COR-L47 (cell line): ENCODE results near the gene TMEM154.
A peak's percentile ranks its signal among the peaks of the same experiment; 100 is the strongest.

Experiments used
- DNase-seq: peaks from one replicate; lab custom pipeline; 2025; lab: John Stamatoyannopoulos, UW

The TMEM154 gene, protein sequence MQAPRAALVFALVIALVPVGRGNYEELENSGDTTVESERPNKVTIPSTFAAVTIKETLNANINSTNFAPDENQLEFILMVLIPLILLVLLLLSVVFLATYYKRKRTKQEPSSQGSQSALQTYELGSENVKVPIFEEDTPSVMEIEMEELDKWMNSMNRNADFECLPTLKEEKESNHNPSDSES

DNA sequence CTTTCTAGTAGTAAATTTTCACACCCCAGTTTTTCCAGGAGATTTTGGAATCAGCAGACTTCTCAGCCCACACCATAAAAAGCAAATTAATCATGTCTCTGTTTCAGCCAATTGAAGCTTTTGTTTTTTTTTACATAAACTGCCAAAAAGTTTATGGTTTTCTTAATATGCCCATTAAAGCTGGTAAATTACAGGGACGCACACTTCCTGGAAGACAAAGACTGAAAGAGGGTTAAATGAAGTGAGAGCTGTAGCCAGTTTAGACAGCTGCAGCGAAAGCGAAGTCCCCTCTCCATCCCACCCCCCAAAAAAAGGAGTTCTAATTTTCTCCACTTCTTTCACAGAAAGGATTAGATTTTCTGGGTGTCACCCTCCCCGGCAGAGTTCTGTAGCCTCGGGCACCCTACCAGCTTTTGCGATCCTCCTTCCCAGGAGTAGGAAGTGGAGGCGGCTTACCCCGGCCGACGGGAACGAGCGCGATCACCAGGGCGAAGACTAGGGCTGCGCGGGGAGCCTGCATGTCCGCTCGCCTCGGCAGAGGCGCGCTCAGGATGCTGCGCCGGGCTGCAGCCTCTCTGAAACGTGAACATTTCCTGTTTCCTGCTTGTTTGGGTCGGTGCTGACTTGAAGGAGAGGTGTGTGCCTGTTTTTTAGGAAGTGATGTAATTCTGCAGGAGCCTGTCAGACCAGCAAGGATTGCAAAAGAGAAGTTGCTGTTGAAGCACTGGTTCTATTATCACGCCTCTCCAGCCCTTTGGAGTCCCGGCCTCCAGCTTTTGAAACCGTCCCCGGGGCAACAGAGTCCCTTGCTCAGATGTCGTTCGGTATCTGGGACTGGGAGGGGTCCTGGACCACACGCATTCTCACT is at the start of gene TMEM154:
Gene TMEM154, minus strand, starts transcription at position 584 of the 868 bp plus-strand sequence. Its CDS starts 64 bp downstream, at position 520.
- peak; percentile 41 for DNase-seq

DNA sequence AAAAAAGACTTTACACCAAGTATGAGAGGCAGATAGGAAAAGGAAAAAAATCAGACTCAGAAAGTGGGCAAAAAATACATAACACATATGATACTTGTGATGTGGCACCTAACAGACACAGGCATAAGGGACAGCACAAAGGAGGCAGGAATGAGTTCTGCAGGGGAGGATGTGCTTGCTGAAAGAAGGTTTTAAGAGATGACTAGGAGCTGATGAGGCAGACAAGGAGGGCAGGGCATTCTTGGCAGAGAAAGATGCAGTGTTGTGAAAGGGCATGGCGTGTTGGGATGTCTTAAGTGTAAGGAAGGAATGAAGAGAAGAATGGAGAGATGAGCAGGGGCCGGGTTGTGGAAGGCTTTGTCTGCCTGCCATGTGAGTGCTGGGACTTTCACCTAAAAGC is 49.7 kb upstream of the TMEM154 start:
- DNase-seq, result no peak

DNA sequence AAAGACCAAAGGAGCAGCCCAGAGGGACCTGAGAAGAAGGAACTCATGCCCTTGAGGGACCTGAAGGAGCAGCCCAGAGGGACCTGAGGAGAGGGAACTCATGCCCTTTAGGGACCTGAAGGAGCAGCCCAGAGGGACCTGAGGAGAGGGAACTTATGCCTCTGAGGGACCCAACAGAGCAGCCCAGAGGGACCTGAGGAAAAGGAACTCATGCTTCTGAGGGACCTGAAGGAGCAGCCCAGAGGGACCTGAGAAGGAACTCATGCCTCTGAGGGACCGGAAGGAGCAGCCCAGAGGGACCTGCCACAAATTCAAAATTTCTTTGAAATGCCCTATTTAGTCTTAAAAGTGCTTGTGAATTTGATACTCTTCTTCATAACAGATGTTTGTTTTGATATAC is 48.5 kb upstream of the TMEM154 start:
- DNase-seq, result no peak

GRCh38 chr4:152727784-152728183 is 48.0 kb upstream of the TMEM154 start:
- no peak for DNase-seq

- DNase-seq, result no peak
Observed at GRCh38 chr4:152724494-152724893, 44.7 kb upstream of the TMEM154 start.

GRCh38 chr4:152723236-152723635 is 43.4 kb upstream of the TMEM154 start:
- no peak for DNase-seq

GRCh38 chr4:152719801-152720556 is 40.2 kb upstream of the TMEM154 start:
- DNase-seq, result no peak

DNA sequence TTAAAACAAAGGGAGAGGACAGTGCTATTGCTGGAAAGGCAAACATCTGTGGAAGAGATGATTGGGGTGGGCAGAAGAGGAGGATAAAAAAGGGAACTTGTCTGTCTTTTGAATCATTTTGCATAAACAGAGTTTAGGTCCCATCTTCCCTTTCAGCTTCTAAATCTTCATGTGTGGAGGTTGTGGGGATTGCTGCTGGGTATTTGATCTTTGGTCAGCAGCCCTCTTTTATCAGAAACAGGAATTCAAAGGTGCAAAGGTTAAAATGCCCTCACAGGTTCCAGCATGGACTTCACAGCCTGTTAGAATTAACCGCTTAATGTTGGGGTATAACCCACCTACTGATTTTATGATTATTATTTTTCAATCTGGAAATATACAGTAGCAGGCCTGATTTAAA is 39.5 kb upstream of the TMEM154 start:
- no peak for DNase-seq

GRCh38 chr4:152715076-152715475 is 35.3 kb upstream of the TMEM154 start:
- DNase-seq, result no peak

DNA sequence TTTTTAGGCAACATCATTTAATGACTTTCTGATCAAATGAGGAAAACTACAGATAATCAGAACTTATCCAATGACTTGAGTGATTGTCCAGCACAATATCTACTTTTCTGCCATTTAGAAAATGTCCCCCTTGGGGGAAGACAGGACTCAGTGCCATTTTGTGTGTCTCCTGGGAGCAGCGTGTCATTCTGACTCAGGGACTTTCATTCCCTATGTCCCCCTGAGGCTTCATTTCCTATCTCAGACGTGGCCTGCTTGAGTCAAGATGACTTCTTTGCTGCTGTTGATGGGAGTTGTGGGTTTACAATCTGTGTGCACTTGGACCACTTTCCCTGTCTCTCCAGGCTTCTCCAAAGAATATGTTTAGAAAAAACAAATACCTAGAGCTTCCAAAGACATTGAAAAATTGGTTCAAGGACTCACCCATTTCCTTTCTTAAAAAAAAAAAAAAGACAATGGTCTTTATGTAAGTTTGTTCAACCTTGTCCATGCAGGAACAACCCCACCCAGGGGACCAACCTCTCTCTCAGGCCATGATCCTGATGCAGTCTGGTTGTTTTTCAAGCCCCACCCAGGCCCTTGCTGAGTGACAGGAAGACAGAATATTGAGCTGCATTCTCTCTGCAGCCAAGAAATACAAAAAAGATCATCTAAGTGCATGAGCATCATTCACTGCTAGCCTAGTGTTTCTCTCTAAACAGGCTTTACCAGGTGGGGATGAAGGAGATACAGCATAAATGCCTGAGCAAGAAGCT is 34.3 kb upstream of the TMEM154 start:
- no peak for DNase-seq

GRCh38 chr4:152709675-152710438 is 30.1 kb upstream of the TMEM154 start:
- peak; percentile 26 for DNase-seq

- DNase-seq, result no peak
Observed at GRCh38 chr4:152708796-152709195, 29.0 kb upstream of the TMEM154 start.

DNA sequence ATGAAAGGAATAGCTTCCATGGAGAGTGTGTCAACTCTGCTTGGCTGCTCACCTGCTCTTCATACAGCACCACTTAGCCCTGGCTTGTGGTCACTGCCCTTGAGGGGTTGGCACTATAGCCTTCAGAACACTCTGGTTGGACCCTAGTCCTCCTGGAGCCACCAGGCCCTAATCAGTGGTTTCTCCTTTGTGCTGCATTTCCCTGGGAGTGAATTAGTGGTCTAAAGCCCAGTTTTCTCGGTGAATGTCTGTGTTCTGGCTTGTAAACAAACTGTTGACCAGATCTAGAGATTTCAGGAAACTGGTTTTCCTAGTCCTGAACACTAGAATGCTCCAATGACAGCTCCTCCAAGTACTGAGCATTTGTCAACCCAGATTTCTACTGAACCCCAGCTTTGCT is 28.6 kb upstream of the TMEM154 start:
- no peak for DNase-seq

DNA sequence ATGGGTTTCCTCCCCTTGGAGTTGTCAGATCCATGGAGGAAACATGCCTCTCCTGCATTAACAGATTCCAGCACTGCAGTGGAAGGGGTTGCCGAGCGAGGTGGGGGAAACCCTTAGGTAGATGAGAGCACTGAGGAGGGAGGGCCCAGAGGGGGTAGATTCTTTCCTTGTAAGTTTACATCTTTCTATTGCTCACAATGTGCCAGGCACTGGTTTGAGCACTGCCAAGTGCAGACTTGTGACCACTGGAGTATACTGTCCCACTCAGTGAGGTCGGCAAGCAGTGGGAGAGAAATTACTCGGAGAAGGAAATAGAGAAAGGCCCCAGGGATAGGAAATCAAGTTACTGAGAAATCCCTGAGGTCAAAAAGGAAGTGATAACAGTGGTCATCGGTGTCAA is 27.8 kb upstream of the TMEM154 start:
- DNase-seq, result no peak

DNA sequence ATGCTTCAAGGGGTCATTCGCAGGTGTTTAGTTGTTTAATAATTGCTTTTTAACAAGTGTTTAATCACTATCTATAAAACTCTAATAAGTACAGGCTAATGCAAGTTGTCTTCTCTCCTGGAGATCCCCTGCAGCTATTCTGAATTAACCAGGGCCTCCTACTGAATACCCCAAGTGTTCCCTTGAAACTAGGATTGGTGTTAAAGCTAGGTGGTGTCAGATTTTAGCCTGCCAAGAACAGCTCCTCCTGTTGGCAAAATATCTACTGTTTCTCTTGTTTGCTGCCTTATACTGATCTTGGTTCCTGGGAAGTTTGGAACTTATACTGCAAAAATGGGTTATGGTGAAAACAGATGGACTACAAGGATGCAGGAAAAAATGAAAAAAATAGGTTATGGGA is 26.1 kb upstream of the TMEM154 start:
- DNase-seq, result no peak

DNA sequence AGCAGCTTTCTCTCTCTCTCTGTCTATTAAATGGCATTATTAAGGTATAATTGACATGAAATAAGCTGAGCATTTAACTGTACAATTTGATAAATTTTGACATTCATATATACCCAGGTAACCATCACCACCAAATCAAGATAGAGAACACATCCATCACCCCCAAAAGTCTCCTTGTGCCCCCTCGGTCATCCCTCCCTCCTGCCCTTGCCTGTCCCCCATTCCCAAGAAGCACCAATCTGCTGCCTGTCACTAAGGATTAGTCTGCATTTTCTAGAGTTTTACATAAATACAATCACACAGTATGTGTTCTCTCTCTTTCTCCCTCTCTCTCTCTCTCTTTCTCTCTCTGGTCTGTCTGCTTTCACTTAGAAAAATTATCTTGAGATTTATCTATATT is 25.0 kb upstream of the TMEM154 start:
- no peak for DNase-seq

DNA sequence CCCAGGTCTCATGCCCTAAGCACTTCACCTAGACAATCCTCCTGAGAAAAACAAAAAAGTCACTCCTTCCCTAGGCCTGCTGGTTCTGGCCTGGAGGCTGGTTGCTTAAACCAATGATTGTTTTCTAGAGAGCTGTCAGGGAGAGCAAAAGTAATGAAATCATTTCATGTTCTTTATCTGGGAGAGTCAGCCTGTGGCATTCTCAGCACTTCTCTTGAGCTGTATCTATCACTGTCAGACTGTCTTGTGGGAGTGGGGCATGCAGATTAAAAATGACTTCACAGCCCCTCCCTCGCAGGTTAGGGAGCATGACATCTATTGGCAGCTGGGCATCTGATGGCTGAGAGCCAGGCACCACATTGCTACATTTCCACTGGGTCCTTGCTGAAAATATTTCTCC is 20.4 kb upstream of the TMEM154 start:
- no peak for DNase-seq

- no peak for DNase-seq
Observed at GRCh38 chr4:152699313-152699712, 19.5 kb upstream of the TMEM154 start.

DNA sequence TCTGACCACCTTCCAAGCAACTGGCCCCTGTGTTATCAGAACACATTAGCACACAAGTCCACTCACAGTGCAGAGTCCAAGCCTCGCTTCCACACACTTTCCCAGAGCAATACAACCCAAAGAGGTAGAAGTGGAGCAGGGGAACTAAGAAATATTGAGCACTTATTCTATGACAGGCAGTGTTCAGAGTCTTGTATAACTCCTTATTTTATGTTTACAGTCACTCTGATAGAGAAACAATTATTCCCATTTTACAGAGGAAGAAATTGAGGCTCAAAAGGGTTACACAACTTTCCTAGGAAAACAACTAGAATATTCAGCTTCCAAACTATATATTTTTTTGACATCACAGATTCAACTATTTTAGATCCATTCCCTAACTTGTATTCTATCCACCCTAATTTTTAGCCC is 18.3 kb upstream of the TMEM154 start:
- no peak for DNase-seq

DNA sequence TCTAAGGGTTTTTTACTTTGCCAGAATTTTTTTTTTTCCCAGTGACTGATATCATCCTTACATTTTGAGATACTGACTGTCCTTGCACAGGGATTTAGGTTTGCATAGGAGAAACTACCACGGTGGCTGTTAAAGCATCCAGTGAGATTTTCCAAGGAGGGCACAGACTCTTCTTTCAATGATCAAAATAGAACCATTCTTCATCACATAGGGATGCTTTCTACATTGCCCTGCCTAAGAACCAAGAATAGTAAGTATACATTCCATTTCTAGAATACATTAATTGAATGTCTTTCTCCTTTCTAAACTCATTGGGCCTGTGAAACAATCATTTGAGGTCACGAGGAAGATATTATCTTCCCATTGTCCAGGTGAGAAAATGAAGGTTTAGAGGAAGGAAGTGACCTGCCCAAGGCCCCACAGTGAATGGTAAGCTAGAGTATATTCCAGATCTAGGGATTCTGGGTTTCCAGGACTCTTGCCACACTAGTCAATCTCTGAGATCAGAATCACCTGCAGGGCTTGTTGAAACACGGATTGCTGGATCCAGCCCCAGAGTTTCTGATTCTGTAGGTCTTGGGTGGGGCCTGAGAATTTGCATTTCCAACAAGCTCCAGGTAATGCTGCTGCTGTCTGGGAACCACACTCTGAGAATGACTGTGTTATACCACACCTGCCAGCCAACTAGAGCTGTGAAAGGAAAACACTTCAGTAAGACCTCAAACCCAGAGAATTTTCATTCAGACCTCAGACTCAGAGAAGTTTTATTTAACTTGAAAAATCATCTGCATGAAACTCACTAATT is 17.7 kb upstream of the TMEM154 start:
- DNase-seq, result no peak
